HG03066 (cell line): Measurements from ENCODE around the gene MADD.

Experiments used
- ATAC-seq: cut with Tn5 transposase; IDR thresholded peaks from one replicate; pipeline ENCODE4 v1.9.1; 2021; ENCODE audit warnings: low read depth; ENCODE audit not compliant: unreplicated experiment

MADD gene

DNA sequence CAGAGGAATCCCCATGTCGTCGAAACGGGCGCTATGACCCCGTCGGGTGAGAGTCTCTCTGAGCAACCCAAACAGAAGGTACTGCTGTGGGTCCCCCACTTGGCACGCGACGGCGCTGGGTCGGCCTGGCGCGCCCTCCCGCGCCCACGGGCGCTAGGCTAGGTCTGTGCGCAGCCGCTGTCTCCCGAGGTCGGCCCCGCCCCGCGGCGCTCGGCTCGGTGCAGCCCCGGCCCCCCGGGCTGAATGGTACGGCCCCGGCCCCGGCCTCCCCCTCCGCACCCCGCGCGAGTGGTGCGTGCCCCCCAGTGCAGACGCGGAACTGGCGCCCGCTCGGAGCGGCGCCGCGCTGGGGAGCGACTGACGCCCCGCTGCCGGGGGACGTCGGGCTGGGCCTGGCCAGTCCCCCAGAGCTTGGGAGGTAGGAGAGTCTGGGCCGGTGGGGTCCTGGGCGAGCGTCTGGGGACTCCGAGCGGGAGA, at the start of gene MADD:
MADD (plus strand) TSS at position 305 of the 477 bp plus-strand sequence.
- peak; percentile 65 for ATAC-seq

DNA sequence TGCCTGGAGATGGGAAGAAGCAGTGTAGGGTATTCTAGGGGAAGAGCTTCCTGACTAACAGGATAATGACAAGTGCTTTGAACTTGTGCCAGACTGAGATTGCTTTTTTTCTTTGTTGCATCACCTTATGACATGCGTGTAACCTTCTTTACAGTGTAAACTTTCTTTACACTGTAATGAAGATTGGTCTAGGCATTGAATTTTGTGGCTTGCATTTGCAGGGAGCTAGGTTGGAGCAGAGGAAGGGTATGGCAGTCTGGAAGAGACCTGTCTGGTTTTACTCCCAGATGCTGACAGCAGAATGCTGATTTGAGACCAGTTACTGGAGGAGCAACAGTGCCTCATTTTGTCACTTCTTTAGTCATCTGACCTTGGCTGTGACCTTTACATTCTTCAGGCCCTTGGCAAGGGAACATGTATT, 49.5 kb upstream of the MADD start:
- no peak for ATAC-seq

GRCh38 chr11:47222696-47223095, 47.2 kb upstream of the MADD start:
- ATAC-seq: no peak

DNA sequence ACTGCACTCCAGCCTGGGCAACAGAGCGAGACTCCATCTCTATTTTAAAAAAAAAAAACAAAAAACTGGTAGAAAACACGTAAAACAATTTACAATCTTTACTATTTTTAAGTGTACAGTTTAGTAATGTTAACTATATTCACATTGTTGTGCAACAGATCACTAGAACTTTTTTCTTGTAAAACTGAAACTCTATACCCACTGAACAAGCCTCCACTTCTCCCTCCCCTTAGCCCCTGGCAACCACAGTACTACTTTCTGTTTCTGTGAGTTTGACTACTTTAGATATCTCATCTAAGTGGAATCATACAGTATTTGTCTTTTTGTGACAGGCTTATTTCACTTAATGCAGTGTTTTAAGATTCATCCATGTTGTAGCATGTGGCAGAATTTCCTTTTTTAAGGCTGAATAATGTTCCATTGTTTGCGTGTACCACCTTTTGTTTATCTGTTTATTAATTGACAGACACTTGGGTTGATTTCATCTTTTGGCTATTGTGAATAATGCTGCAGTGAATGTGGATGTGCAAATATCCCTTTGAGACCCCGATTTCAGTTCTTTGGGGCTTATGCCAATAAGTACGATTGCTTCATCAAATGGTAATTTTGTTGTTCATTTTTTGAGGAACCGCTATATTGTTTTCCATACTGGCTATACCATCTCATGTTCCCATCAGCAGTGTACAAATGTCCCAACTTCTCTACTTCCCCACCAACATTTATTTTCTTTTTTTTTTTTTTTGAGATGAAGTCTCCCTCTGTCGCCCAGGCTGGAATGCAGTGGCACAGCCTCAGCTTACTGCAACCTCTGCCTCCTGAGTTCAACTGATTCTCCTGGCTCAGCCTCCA, 44.2 kb upstream of the MADD start:
- peak; percentile 83 for ATAC-seq

- ATAC-seq: no peak
Measured at GRCh38 chr11:47229161-47229560, 40.8 kb upstream of the MADD start.

GRCh38 chr11:47233051-47233450, 36.9 kb upstream of the MADD start:
- ATAC-seq: no peak

DNA sequence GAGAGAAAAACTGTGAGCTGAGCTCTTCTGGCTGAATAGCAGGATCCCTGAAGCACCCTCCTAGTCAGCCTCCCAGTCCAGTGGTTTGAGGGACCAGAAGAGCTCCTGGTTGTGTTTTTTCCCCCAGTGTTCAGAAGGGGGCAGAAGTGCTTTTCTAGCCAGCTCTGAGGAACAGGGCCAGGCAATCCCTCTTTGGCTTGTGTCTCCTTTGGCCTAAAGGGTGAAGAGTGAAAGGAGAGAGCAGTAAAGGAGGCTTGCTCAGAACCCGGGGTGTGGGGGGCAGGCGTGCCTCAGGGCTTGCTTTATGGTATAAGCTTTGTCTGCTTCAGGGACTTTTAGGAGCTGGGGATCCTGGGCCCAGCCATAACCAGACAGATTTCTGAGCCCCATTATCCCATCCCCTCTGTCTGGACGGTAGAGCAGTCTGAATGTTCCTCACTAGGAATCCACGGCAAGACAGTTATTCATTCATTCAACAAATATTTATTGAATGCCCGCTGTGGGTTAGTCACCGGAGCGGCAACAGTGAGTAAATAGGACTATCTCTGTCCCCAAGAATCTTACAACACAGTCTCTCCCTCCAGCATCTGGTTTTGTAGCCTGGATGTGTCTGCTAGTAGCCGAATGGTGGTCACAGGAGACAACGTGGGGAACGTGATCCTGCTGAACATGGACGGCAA, 35.8 kb upstream of the MADD start:
- ATAC-seq: no peak

- ATAC-seq: no peak
Measured at GRCh38 chr11:47234669-47235100, 35.2 kb upstream of the MADD start.

GRCh38 chr11:47235163-47235562, 34.8 kb upstream of the MADD start:
- ATAC-seq: no peak

DNA sequence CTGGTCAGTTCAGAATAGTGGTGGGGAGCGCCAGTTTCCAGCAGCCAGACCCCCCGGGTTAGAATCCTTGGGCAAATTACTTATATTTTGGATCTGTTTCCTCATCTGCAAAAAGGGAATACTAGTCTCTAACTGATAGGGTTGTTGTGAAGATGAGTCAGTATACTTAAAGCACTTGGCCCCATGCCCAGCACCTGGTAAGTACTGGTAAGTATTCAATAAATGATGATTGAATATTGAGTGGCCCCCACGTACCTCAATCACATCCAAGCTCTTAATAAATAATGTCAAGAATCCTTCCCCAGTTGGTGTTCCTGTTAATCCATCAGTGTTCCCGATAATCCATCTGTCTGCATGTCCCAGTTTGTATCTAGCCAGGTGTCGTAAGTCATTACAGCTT, 33.5 kb upstream of the MADD start:
- ATAC-seq: no peak

DNA sequence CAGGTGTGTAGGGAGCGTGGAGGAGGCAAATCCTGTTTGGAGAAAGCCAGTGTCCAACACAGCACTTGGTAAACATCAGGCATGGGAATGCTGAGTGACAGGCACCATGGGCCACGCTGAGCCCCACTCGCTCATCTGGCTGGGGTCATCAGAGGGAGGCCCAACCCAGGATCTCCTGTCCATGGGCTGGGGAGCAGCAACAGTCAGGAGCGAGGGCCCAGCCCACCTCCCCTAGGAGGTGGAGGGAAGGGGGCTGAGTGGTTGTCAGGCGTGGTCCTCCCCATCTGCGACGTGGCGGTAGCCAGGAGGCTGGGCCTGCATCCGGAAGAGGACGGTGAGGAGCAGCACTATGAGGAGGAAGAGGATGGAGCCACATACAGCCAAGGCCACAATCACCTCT, 30.1 kb upstream of the MADD start:
- no peak for ATAC-seq

- no peak for ATAC-seq
Measured at GRCh38 chr11:47241841-47242301, 28.1 kb upstream of the MADD start.

DNA sequence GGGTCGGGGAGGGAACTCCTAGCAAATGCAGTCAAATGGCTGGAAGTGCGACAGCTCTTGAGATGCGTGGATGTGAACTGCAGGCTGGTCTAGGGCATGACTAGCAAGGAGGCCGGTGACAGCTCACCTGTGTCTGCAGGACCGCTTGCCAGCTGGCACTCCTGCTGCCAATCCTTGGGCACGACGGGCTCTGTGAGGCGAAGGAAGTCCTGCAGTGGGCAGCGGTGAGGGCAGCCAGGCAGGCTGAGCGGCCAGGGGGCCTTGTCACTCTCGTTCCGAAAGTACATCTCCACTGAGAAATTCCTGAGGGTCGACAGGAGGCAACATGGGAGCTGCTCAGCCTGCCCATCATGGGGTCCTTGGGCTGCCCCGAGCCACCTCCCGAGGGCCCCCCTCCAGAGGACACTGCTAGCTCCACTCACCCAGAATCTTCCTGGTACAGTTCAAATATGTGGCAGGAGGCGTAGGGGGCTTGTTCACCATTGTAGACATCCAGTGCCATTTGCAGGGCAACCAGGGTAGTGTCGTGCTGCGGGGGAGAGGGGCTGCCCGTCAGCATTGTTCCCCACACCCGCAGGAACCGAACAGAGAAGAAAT, 27.2 kb upstream of the MADD start:
- no peak for ATAC-seq

DNA sequence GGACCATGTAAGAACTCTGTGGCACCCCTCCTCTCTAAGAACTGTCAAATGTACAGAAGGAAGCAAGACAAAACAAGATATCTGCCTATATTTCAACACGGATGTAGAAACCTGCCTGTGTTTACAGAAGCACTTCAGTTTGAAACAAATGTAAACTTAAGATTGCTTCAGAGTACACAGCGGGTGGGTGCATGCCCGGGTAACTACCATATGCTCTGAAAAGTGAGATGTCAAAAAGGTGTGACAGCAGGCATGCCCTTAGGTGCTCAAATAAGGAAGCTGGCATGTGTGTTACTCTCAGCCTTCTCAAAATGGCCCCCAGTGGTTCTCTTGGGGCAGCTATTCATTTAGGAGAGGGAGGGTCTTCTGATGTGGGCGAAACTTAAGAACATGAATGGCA, 26.5 kb upstream of the MADD start:
- ATAC-seq: no peak

- no peak for ATAC-seq
Measured at GRCh38 chr11:47244448-47245350, 25.2 kb upstream of the MADD start.

- no peak for ATAC-seq
Measured at GRCh38 chr11:47245611-47246357, 24.1 kb upstream of the MADD start.

DNA sequence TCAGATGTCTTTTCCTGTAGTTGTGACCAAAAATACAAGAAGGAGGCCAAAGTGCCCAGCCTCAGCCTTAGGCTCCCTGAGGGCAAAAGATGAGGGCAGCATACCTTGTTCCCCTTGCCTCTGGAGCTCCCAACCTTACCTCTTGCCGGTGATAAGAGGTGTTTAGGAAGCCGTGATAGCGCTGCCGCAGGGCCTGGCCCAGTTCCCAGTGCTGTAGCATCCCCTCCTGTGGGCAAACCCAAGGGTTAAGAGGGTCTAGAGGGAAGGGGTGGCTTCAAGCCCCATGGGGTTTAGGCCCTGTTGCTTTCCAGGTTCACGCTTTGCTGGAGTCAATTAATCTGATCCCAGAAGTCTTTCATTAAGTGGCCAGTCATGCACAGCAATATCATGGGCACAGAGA, 22.4 kb upstream of the MADD start:
- no peak for ATAC-seq

GRCh38 chr11:47248304-47248663, 21.6 kb upstream of the MADD start:
- ATAC-seq: peak; percentile 29

- ATAC-seq: peak; percentile 85
Measured at GRCh38 chr11:47248664-47249377, 21.1 kb upstream of the MADD start, which contains the start of gene ACP2. ACP2 (minus strand) TSS chr11:47248814; CDS start chr11:47248789, 25 bp downstream.
